GM19438 (cell line): Measurements from ENCODE around the gene DHX29.

Experiments
- ATAC-seq: cut with Tn5 transposase; IDR thresholded peaks from one replicate; pipeline ENCODE4 v1.9.1; 2021; ENCODE audit warnings: low read depth; ENCODE audit not compliant: unreplicated experiment

DHX29 gene

DNA sequence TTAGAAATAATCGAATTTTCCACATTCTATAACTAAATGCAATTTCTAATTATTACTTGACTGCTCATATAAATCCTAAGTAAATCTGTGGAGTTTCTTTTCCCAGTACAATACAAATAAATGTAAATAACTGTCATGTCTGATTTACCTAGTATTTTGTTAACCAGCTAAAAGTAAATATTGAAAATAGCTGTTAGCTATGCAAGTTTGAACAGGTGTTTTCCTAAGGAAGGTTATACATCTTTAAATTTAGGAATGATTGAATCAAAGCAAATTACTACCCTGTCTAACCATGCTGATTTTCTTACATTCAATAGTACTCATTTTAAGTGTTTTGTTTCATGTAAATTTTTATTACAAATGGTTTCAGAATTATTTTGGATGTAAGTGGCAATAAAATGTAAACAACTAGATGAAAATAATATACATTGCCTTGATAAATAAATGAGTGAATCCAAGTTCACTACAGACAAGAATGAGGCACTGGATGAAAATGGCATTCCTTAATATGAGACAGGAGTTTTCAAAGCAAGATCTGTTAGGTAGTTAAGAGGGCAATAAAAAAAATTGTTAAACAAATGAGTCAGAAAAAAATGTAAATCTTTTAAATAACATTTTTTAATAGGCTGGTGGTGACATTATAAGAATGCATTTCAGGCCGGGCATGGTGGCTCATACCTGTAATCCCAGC lies 96.2 kb downstream of the DHX29 start:
- no peak for ATAC-seq
